Memory B cell (primary cell): ENCODE results near the gene TAF11.
A peak's percentile ranks its signal among the peaks of the same experiment; 100 is the strongest.
"Not testable (repeated sequence)": the region's sequence is repeated elsewhere in the genome, so short reads cannot be mapped to it uniquely, and the experiment has no call there.

Experiments used
- ATAC-seq: fragments of 150-1000 bp; cut with Tn5 transposase; 2 replicates; pipeline ENCODE4 v1.10.0; 2021; ENCODE audit warnings: low read depth, mild to moderate bottlenecking, moderate library complexity
- DNase-seq, 2 donors: peaks; one replicate each; pipeline ENCODE4 v3.0.0; 2022; ENCODE audit warnings: low spot score in 2 of 2
- H3K27ac Mint-ChIP-seq: one replicate; pipeline ENCODE4 v1.8.0; 2022; ENCODE audit warnings: mild to moderate bottlenecking, moderate library complexity, mixed read lengths
- H3K27me3 Mint-ChIP-seq: one replicate; pipeline ENCODE4 v1.8.0; 2022; ENCODE audit warnings: mixed read lengths
- H3K36me3 Mint-ChIP-seq: one replicate; pipeline ENCODE4 v1.8.0; 2022; ENCODE audit warnings: mild to moderate bottlenecking, mixed read lengths
- H3K4me1 Mint-ChIP-seq: one replicate; pipeline ENCODE4 v1.8.0; 2022; ENCODE audit warnings: mixed read lengths
- H3K4me3 Mint-ChIP-seq: one replicate; pipeline ENCODE4 v1.8.0; 2022; ENCODE audit warnings: mild to moderate bottlenecking, moderate library complexity, mixed read lengths
- H3K9me3 Mint-ChIP-seq: one replicate; pipeline ENCODE4 v1.8.0; 2022; ENCODE audit warnings: mixed read lengths

TAF11 gene

GRCh38 chr6:34866509-34866908, 21.3 kb downstream of the TAF11 start:
- peaks cover 32% of the 10 kb centered on the region for H3K36me3 Mint-ChIP-seq
- DNase-seq, result no peak
- no peaks in the 10 kb centered on the region for H3K9me3 Mint-ChIP-seq
- peak overlapping the region; percentile 28 for H3K27ac Mint-ChIP-seq
- H3K4me3 Mint-ChIP-seq, result no peak overlapping the region
- no peaks in the 10 kb centered on the region for H3K27me3 Mint-ChIP-seq
- no peaks in the 10 kb centered on the region for H3K4me1 Mint-ChIP-seq
- ATAC-seq, result no peak

- no peak for ATAC-seq
- H3K4me3 Mint-ChIP-seq, result no peak overlapping the region
- no peaks in the 10 kb centered on the region for H3K4me1 Mint-ChIP-seq
- no peaks in the 10 kb centered on the region for H3K27me3 Mint-ChIP-seq
- H3K36me3 Mint-ChIP-seq, result peaks cover 22% of the 10 kb centered on the region
- H3K27ac Mint-ChIP-seq, result no peak overlapping the region
- H3K9me3 Mint-ChIP-seq, result no peaks in the 10 kb centered on the region
- DNase-seq, result no peak
Observed at GRCh38 chr6:34865107-34865506, 22.7 kb downstream of the TAF11 start.

GRCh38 chr6:34864007-34864406, 23.8 kb downstream of the TAF11 start:
- H3K9me3 Mint-ChIP-seq, result no peaks in the 10 kb centered on the region
- no peaks in the 10 kb centered on the region for H3K27me3 Mint-ChIP-seq
- H3K4me3 Mint-ChIP-seq, result no peak overlapping the region
- no peaks in the 10 kb centered on the region for H3K4me1 Mint-ChIP-seq
- H3K27ac Mint-ChIP-seq, result no peak overlapping the region
- H3K36me3 Mint-ChIP-seq, result peaks cover 24% of the 10 kb centered on the region
- no peak for DNase-seq
- no peak for ATAC-seq

GRCh38 chr6:34860776-34861175, 27.1 kb downstream of the TAF11 start:
- no peaks in the 10 kb centered on the region for H3K9me3 Mint-ChIP-seq
- H3K27ac Mint-ChIP-seq, result no peak overlapping the region
- peaks cover 43% of the 10 kb centered on the region for H3K36me3 Mint-ChIP-seq
- no peaks in the 10 kb centered on the region for H3K27me3 Mint-ChIP-seq
- H3K4me1 Mint-ChIP-seq, result no peaks in the 10 kb centered on the region
- no peak overlapping the region for H3K4me3 Mint-ChIP-seq
- DNase-seq (no peak), ATAC-seq (no peak)

GRCh38 chr6:34859951-34860350, 27.9 kb downstream of the TAF11 start:
- H3K4me3 Mint-ChIP-seq, result no peak overlapping the region
- peaks cover 40% of the 10 kb centered on the region for H3K36me3 Mint-ChIP-seq
- no peak for DNase-seq
- H3K9me3 Mint-ChIP-seq, result no peaks in the 10 kb centered on the region
- no peaks in the 10 kb centered on the region for H3K4me1 Mint-ChIP-seq
- no peak overlapping the region for H3K27ac Mint-ChIP-seq
- no peaks in the 10 kb centered on the region for H3K27me3 Mint-ChIP-seq
- ATAC-seq, result no peak

GRCh38 chr6:34858681-34859080, 29.2 kb downstream of the TAF11 start:
- no peak for ATAC-seq
- no peak overlapping the region for H3K27ac Mint-ChIP-seq

GRCh38 chr6:34855463-34855862, 32.4 kb downstream of the TAF11 start:
- Mint-ChIP-seq H3K27ac (no peak overlapping the region), H3K4me3 (no peak overlapping the region), H3K36me3 (peaks cover 40% of the 10 kb centered on the region), H3K4me1 (no peaks in the 10 kb centered on the region), H3K27me3 (no peaks in the 10 kb centered on the region), H3K9me3 (no peaks in the 10 kb centered on the region)
- DNase-seq (no peak), ATAC-seq (no peak)

More at GRCh38 chr6:34858681-34859080, 29.2 kb downstream of the TAF11 start:
- Mint-ChIP-seq H3K9me3 (no peaks in the 10 kb centered on the region), H3K27me3 (no peaks in the 10 kb centered on the region), H3K36me3 (peaks cover 34% of the 10 kb centered on the region), H3K4me1 (no peaks in the 10 kb centered on the region), H3K4me3 (no peak overlapping the region)
- no peak for DNase-seq

GRCh38 chr6:34852406-34853085, 35.3 kb downstream of the TAF11 start:
- Mint-ChIP-seq H3K27ac (peak overlapping the region; percentile 58), H3K27me3 (no peaks in the 10 kb centered on the region), H3K36me3 (peaks cover 27% of the 10 kb centered on the region), H3K9me3 (no peaks in the 10 kb centered on the region), H3K4me3 (no peak overlapping the region), H3K4me1 (no peaks in the 10 kb centered on the region)
- DNase-seq, result no peak
- ATAC-seq, result no peak

- Mint-ChIP-seq H3K9me3 (no peaks in the 10 kb centered on the region), H3K27ac (no peak overlapping the region), H3K4me3 (no peak overlapping the region), H3K36me3 (peaks cover 21% of the 10 kb centered on the region), H3K27me3 (no peaks in the 10 kb centered on the region), H3K4me1 (no peaks in the 10 kb centered on the region)
- DNase-seq (no peak), ATAC-seq (no peak)
Observed at GRCh38 chr6:34851361-34851760, 36.5 kb downstream of the TAF11 start.

GRCh38 chr6:34849066-34849465, 38.8 kb downstream of the TAF11 start:
- ATAC-seq, H3K4me1 Mint-ChIP-seq, H3K27me3 Mint-ChIP-seq, H3K4me3 Mint-ChIP-seq, H3K27ac Mint-ChIP-seq, DNase-seq, H3K9me3 Mint-ChIP-seq: not testable (repeated sequence)
- peaks cover 20% of the 10 kb centered on the region for H3K36me3 Mint-ChIP-seq

- Mint-ChIP-seq H3K4me1 (no peaks in the 10 kb centered on the region), H3K9me3 (no peaks in the 10 kb centered on the region), H3K36me3 (peaks cover 18% of the 10 kb centered on the region), H3K27ac (no peak overlapping the region), H3K4me3 (no peak overlapping the region), H3K27me3 (no peaks in the 10 kb centered on the region)
- ATAC-seq (no peak), DNase-seq (no peak)
Observed at GRCh38 chr6:34839666-34840352, 48.0 kb downstream of the TAF11 start.

- H3K27ac Mint-ChIP-seq, result no peak overlapping the region
- ATAC-seq, result no peak
Observed at GRCh38 chr6:34837528-34837927, 50.3 kb downstream of the TAF11 start.

GRCh38 chr6:34836451-34836850, 51.4 kb downstream of the TAF11 start:
- Mint-ChIP-seq H3K27me3 (no peaks in the 10 kb centered on the region), H3K4me1 (no peaks in the 10 kb centered on the region), H3K27ac (no peak overlapping the region), H3K9me3 (no peaks in the 10 kb centered on the region), H3K4me3 (no peak overlapping the region), H3K36me3 (peaks cover 27% of the 10 kb centered on the region)
- ATAC-seq (no peak), DNase-seq (no peak)

More at GRCh38 chr6:34837528-34837927, 50.3 kb downstream of the TAF11 start:
- peaks cover 24% of the 10 kb centered on the region for H3K36me3 Mint-ChIP-seq
- no peak overlapping the region for H3K4me3 Mint-ChIP-seq
- H3K4me1 Mint-ChIP-seq, result no peaks in the 10 kb centered on the region
- H3K9me3 Mint-ChIP-seq, result no peaks in the 10 kb centered on the region
- no peak for DNase-seq
- no peaks in the 10 kb centered on the region for H3K27me3 Mint-ChIP-seq

- no peaks in the 10 kb centered on the region for H3K27me3 Mint-ChIP-seq
- no peak overlapping the region for H3K4me3 Mint-ChIP-seq
- peak overlapping the region; percentile 47 for H3K27ac Mint-ChIP-seq
- peaks cover 26% of the 10 kb centered on the region for H3K36me3 Mint-ChIP-seq
- no peak for ATAC-seq
- H3K9me3 Mint-ChIP-seq, result no peaks in the 10 kb centered on the region
- no peaks in the 10 kb centered on the region for H3K4me1 Mint-ChIP-seq
- no peak for DNase-seq
Observed at GRCh38 chr6:34836008-34836407, 51.8 kb downstream of the TAF11 start.
